Mammary epithelial cell (primary cell): ENCODE data around the gene NMD3.

Source experiments
- EZH2 ChIP-seq: IDR thresholded peaks from 2 replicates; pipeline ENCODE4 v1.6.1; 2012; ENCODE audit warnings: low read length, inconsistent platforms, borderline replicate concordance
- TF ChIP-seq, protein P1 (sequence below), 2 donors: IDR thresholded peaks in 1 of 2; conservative IDR thresholded peaks in 1 of 2; 2 replicates each; pipeline ENCODE4 v1.5.1; 2011 to 2012; ENCODE audit warnings: inconsistent platforms in 2 of 2, low read length in 2 of 2, mild to moderate bottlenecking in 2 of 2, control low read depth in 1 of 2, low read depth in 1 of 2; ENCODE audit not compliant: insufficient read depth in 1 of 2; ENCODE audit errors: extremely low read depth in 1 of 2

DNA sequence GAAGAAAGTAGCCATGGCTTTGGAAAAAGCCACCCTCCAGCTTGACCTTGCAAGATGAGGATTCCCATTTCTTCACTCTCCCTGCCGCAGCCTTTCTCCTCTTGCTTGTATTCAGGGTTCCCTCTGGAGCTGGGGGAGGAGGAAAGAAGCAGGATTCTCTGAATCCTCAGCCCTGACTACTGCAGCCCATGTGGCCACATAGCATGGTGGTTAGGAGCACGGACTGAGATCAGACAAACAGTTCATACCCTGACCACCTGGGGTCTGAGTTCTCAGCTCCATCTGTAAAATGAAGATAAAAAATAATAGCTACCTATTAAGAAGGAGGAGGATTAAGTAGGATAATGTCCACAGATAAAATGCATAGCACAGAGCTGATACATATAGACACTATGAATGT, 72.3 kb downstream of the NMD3 start:
- TF ChIP-seq, protein P1, sequence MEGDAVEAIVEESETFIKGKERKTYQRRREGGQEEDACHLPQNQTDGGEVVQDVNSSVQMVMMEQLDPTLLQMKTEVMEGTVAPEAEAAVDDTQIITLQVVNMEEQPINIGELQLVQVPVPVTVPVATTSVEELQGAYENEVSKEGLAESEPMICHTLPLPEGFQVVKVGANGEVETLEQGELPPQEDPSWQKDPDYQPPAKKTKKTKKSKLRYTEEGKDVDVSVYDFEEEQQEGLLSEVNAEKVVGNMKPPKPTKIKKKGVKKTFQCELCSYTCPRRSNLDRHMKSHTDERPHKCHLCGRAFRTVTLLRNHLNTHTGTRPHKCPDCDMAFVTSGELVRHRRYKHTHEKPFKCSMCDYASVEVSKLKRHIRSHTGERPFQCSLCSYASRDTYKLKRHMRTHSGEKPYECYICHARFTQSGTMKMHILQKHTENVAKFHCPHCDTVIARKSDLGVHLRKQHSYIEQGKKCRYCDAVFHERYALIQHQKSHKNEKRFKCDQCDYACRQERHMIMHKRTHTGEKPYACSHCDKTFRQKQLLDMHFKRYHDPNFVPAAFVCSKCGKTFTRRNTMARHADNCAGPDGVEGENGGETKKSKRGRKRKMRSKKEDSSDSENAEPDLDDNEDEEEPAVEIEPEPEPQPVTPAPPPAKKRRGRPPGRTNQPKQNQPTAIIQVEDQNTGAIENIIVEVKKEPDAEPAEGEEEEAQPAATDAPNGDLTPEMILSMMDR (conservative IDR thresholded peaks at IDR 0.05 in 1 of 2, IDR thresholded peaks at IDR 0.05 in 1 of 2; ENCODE audit: extremely low read depth in 1 of 2, insufficient read depth in 1 of 2, low read depth in 1 of 2, low read length in 2 of 2) = no peak
- TF ChIP-seq EZH2 = no peak
